Left renal pelvis (tissue), 4 donors: ENCODE data around the gene MSH2. TPM values are rescaled to one million over a fixed set of nuclear protein-coding genes. Genes with fewer than 3 reads are reported as not detected.
A peak's percentile ranks its signal among the peaks of the same experiment; 100 is the strongest.
"Not testable (repeated sequence)": the region's sequence is repeated elsewhere in the genome, so short reads cannot be mapped to it uniquely, and the experiment has no call there.

Experiments
- DNase-seq, 4 donors: peaks; one replicate each; pipeline ENCODE4 v3.0.0-alpha.2; 2013; ENCODE audit warnings: low read depth in 4 of 4, low spot score in 3 of 4
- polyA plus RNA-seq, 4 donors: library from polyadenylated mRNA; unstranded; fragments of 120-200 nt; gene quantifications; one replicate each; pipeline ENCODE4 v1.2.1, GENCODE V29; 2013; ENCODE audit not compliant: insufficient read length in 4 of 4

Gene MSH2
- polyA plus RNA-seq, 4 donors: 55.7 to 85.4 (median 72.5) TPM

- DNase-seq: no peak
Measured at GRCh38 chr2:47471429-47472116, 68.6 kb downstream of the MSH2 start.

GRCh38 chr2:47479863-47480262 lies 76.9 kb downstream of the MSH2 start:
- no peak for DNase-seq

DNA sequence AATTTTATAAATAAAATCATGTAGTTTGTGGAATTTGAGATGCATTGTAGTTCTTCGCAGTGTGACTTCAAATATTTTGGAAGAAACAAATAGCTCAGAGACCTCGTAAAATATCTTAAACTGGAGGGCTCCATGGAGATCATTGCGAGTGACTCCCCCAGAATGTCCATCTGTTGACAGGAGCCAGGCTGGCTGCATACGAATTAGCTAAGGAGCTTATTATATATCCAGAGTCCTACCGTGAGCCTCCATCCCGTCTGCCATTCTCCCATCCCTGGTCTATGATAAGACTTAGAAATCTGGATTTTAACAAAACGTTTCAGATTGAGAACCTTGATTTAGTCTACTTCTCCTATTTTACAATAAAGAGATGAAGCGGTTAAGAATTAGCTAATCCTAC lies 80.2 kb downstream of the MSH2 start:
- DNase-seq: no peak

GRCh38 chr2:47484396-47484795 lies 81.4 kb downstream of the MSH2 start:
- DNase-seq: no peak

- no peak for DNase-seq
Measured at GRCh38 chr2:47485177-47485576, 82.2 kb downstream of the MSH2 start.

- DNase-seq: no peak
Measured at GRCh38 chr2:47485751-47486300, 82.9 kb downstream of the MSH2 start.

DNA sequence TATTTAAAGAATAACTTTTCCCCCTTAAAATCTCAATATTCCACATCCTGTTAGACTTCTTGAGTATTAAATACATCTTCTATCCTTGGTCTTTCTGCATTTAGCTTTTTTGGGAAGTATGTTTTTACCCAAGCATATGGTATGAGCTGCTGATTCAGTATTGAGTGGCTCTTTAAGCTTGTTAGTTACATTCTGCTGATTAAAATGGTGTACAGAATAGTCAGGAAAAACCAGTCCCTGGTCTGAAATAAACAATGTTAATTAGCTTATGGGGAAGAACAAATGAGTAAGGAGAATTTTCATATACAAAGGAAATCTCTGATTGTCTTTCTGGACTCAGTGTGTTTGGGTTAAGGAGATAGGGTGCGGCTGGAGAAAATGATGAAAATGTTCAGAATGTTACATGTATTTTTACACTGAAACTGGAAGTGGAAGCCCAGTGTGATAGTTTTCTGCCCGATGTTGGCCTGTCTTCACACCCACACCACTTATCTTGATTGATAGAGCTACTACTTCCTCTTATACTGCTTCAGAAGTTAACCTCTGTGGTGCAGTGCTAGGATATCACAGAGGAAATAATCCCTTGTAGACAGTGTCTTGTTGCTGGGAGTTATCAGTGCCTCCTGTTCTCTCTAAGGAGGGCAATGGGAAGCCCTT lies 84.0 kb downstream of the MSH2 start:
- no peak for DNase-seq

DNA sequence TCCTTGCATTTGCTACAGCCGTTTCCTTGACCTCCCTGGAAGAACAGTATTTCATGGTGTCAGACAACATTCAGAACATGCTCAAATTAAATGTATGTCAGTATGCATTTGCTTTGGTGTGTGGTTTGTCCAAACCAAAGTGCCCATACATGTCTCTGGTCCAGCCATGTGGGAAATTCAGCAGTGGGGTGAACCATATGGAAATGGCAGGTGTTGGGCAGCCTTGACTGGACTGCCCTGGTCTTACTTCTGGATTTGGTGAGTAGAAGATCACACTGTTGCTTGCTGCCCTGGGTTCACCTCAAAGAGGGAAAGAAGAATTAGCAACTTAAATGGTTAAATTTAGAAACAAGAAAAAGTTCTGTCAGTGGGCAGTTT lies 84.5 kb downstream of the MSH2 start:
- no peak for DNase-seq

GRCh38 chr2:47488870-47489584 lies 86.1 kb downstream of the MSH2 start:
- DNase-seq: no peak

- DNase-seq: no peak
Measured at GRCh38 chr2:47490406-47490805, 87.5 kb downstream of the MSH2 start.

GRCh38 chr2:47493317-47494035 lies 90.5 kb downstream of the MSH2 start:
- peak in 1 of 4 donors; percentile 29 for DNase-seq

GRCh38 chr2:47494267-47495130 lies 91.5 kb downstream of the MSH2 start:
- DNase-seq: no peak

- no peak for DNase-seq
Measured at GRCh38 chr2:47497843-47498460, 95.0 kb downstream of the MSH2 start.

DNA sequence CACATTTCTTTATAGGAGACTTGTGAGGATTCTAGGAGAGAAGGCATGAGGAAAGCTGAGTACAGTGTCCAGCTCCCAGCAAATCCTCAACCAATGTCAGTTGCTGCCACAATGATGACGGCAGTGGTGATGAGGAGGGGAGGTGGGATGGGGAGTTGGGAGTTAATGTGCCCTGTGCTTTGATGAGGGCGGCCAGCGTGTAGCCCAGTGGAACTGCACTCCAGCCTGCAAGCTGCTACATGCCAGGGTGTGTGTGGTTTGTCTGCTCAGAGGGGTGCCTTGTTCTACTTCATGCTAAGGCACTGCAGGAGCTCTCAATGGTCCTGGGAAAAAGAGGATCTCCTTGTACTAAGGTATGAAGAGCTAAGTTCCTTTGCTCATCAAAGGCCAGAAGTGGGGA lies 96.1 kb downstream of the MSH2 start:
- no peak for DNase-seq

GRCh38 chr2:47499621-47500309 lies 96.8 kb downstream of the MSH2 start:
- no peak for DNase-seq

DNA sequence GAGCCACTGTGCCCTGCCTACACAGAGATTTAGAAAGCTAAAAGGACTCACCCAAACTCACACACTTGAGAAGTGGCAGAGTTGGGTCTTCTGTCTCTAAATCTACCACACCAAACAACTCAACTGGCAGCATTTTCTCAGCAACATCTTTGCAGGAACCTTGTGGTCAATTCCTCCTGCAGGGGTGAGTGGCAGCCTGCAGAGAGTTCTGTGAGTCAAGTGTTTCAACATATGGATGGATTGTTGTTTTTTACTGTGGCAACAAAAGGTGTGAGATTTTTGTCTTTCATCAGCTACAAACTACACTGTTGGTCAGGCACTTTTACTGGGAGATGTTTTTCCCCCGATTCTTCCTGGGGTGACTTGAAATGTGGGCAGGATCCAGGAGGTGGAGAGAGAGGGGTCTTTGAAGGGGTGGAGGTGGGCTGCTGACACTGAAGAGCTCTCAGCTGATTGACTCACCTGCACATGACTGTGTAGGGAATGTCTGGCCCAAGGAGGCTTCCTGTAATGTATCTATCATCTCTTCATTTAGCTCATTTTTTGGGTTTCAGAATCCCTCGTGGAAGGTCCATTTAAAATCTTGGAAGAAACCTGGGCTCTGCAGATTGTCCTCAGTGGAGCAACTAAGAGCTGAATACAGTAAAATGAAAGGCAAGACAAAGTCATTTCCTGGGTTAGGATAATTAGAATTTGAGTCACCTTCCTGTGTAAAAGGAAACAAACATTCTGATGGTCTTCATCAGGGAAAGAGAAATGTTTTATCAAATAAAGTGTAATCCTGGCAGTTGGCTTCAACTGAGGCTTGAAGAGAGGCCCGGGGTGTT lies 98.6 kb downstream of the MSH2 start:
- DNase-seq: no peak

DNA sequence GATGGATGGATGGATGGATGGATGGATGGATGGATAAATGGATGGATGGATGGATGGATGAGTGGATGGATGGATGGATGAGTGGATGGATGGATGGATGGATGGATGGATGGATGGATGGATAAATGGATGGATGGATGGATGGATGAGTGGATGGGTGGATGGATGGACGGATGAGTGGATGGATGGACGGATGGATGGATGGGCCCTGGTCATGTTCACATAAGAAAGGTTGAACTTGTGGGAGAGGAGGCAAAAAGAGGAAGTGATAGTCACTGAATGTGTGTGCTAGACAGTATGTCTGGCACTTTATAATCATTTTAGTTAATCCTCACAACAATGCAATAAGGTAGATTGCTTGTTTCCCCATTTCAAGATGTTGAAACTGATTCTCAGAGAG lies 99.5 kb downstream of the MSH2 start:
- DNase-seq: not testable (repeated sequence)

DNA sequence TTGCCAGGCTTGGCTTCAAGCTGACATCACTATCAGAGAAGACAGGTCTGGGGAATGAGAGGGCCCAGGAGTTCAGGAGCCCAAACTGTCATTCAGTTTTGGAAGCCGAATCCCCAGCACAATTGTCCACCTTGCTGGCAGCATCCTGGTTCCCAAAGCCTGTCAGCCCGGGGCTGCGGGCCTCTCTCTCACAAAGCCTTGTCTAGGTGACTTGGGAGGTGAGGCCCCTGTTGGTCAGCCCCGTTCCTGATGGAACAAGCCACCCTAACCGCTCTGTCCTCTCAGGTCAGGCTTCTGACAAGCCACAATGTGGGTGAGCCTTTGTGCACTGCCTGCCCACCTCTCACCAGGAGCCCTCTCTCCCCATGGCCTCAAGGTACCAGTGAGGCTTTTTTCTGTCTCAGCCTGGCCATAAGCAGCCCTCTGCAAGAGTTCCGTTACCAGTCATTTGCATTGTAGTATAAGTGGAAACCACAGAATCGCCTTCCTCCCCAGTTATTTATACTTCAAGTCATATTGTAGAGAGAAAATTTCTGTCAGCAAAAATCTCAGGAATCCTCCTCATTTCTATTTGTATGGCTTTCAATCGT lies 100.6 kb downstream of the MSH2 start:
- no peak for DNase-seq
